Choroid plexus epithelial cell (primary cell): ENCODE results near the gene SNTG2.
"Not testable (repeated sequence)": the region's sequence is repeated elsewhere in the genome, so short reads cannot be mapped to it uniquely, and the experiment has no call there.

ENCODE experiments used
- DNase-seq: peaks from one replicate; pipeline ENCODE4 v3.0.0-alpha.2; 2010; ENCODE audit warnings: low read depth
- H3K4me3 ChIP-seq: 2 replicates; pipeline ENCODE4 v1.5.1; 2011; ENCODE audit warnings: low read depth, mild to moderate bottlenecking, control low read depth, low read length, moderate library complexity
- TF ChIP-seq, protein P1 (sequence below): conservative IDR thresholded peaks from 2 replicates; pipeline ENCODE4 v1.5.1; 2011; ENCODE audit warnings: low read depth, mild to moderate bottlenecking, control low read depth, inconsistent platforms, low read length, moderate library complexity

The SNTG2 gene

DNA sequence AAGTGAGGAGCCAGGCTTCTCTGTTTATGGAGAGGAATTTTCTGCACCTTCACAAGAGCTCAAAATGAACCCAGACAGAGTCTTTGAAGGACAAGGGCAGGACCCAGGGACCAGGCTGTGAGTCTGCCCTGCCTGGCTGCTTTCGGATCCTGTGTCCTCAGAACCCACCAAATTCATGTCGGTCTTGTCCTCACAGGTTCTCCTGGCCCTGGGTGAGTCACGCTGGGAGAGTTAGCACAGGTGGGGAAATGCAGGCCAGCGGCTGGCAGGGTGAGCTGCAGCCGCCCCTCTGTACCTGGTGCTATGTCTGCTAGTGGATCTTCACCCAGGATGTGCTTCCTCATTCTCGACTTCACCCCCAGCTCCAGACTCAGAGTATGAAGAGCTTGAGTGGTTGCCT, 426.8 kb downstream of the SNTG2 start:
- no peak for DNase-seq
- TF ChIP-seq, protein P1, sequence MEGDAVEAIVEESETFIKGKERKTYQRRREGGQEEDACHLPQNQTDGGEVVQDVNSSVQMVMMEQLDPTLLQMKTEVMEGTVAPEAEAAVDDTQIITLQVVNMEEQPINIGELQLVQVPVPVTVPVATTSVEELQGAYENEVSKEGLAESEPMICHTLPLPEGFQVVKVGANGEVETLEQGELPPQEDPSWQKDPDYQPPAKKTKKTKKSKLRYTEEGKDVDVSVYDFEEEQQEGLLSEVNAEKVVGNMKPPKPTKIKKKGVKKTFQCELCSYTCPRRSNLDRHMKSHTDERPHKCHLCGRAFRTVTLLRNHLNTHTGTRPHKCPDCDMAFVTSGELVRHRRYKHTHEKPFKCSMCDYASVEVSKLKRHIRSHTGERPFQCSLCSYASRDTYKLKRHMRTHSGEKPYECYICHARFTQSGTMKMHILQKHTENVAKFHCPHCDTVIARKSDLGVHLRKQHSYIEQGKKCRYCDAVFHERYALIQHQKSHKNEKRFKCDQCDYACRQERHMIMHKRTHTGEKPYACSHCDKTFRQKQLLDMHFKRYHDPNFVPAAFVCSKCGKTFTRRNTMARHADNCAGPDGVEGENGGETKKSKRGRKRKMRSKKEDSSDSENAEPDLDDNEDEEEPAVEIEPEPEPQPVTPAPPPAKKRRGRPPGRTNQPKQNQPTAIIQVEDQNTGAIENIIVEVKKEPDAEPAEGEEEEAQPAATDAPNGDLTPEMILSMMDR = no peak

DNA sequence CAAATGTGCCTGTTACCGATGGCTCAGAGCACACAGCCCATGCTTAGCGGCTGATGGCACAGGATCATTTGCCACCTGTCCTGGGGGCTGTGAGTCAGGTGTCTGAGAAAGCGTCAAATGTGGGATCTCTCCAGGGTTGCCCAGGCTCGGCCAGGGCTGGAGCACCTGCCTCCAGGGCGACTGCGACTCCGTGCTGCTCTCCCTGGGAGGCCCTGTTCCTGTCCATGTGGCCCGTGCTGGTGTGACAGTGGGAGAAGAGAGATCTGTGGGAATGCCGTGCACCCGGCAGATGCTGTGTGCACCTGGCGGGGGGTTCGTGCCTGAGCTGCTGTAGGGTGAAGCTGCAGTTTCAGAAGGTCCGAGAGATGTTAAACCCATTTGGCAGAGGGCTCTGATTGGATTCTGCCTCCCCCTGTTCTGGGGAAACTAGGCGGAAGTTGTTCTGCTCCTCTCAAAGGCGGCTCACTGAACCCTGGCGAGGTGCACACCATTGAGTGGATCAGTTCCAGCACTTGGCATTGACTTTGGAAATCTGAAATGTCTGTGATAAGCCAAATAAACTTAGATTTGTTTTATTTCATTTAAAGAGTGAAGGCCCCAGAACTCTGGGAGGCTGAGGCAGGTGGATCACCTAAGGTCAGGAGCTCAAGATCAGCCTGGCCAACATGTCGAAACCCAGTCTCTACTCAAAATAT, 428.0 kb downstream of the SNTG2 start:
- TF ChIP-seq, protein P1 = no peak
- no peak overlapping the region for H3K4me3 ChIP-seq
- no peak for DNase-seq

More for the DNA sequence above, 426.8 kb downstream of the SNTG2 start:
- H3K4me3 ChIP-seq = no peak overlapping the region

DNA sequence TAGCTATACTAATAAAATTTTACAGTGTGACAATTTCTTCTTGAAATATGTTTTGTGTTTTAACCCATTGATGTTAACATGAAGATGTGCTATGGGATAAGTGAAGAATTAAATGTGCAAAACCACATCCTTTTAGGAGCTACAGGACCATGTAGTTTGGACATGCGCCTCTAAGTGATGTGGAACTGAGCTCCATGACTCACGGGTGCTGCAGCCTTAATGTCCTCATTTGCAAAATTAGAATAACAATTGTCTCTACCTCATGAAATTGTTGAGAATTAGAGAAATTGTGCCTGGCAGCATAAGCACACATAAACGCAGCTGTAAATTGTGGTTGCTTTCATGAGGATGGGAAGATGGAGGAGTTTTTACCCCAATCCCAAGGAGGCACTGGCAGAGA, 431.0 kb downstream of the SNTG2 start:
- no peak for DNase-seq
- TF ChIP-seq, protein P1 = no peak
- H3K4me3 ChIP-seq = no peak overlapping the region

DNA sequence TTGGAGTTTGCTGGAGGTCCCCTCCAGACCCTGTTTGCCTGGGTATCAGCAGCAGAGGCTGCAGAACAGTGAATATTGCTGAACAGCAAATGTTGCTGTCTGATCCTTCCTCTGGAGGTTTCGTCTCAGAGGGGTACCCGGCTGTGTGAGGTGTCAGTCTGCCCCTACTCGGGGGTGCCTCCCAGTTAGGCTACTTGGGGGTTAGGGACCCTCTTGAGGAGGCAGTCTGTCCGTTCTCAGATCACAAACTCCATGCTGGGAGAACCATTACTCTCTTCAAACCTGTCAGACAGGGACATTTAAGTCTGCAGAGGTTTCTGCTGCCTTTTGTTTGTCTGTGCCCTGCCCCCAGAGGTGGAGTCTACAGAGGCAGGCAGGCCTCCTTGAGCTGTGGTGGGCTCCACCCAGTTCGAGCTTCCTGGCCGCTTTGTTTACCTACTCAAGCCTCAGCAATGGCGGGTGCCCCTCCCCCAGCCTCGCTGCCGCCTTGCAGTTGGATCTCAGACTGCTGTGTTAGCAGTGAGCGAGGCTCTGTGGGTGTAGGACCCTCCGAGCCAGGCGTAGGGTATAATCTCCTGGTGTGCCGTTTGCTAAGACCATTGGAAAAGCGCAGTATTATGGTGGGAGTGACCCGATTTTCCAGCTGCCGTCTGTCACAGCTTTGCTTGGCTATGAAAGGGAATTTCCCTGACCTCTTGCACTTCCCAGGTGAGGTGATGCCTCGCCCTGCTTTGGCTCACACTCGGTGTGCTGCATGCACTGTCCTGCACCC, 437.5 kb downstream of the SNTG2 start:
- H3K4me3 ChIP-seq, DNase-seq: not testable (repeated sequence)

DNA sequence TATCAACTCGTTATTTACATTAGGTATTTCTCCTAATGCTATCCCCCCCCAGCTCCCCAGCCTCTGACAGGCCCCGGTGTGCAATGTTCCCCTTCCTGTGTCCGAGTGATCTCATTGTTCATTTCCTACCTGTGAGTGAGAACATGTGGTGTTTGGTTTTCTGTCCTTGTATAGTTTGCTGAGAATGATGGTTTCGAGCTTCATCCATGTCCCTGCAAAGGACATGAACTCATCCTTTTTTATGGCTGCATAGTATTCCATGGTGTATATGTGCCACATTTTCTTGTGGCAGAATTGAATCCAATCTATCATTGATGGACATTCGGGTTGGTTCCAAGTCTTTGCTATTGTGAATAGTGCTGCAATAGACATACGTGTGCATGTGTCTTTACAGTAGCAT, 439.5 kb downstream of the SNTG2 start:
- not testable (repeated sequence) for DNase-seq, H3K4me3 ChIP-seq

DNA sequence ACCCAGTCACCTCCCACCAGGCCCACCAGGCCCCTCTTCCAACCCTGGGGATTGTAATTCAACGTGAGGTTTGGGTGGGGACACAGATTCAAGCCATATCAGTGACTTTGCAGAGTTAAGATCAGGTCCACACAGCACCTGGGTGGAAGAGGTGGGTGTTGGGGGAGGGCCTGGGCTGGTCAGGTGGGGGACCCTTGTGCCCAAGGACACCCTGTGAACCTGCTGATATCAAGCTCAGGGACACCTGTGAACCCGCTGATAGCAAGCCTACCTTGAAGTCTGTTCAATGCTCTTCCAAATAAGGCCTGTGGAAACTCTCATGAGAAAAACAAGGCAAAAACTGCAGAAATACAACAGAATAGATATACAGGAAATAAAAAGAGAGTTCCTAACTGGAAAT, 442.7 kb downstream of the SNTG2 start:
- no peak overlapping the region for H3K4me3 ChIP-seq
- no peak for DNase-seq
- TF ChIP-seq, protein P1 = no peak

DNA sequence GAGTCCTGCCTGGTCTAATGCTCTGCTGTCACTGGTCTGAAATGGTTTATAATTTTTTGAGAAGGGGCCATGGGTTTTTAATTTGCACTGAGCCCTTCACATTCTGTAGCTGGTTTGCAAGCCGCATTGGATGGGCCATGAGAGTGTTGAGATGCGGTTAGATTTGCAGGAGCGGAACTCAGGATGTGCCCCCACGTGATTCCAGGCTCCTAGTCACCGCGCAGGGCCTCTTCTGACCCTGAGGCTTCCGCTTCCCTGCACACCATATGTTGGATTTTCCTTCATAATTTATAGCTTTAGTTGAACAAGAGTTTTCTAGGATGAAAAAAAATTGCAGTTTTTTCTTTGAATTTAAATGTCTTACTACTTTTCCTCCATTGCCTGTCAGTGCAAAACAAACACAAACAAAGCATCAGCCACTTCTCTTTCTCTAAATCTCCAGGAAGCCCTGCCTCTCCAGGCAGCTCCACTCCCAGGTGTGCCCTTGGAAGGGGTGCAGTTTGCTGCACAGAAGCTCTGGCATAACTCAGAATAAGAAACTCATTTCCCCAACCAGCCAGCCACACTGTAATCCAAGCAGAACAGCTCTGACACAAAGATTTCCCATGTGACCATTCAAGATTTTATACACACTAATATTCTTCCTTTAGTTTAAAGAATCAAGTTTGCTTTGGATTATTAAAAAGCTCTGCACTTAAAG, 444.2 kb downstream of the SNTG2 start:
- H3K4me3 ChIP-seq = no peak overlapping the region
- TF ChIP-seq, protein P1 = no peak
- no peak for DNase-seq
